Activated CD4-positive, alpha-beta T cell treated with anti-CD3 and anti-CD28 coated beads, Interleukin-2, amount 10 ng/mL, durations not matched to agents 7 days and 5 days (primary cell): ENCODE data around the gene SPI1. TPM values are rescaled to one million over a fixed set of nuclear protein-coding genes. Genes with fewer than 3 reads are reported as not detected.
"Not testable (repeated sequence)": the region's sequence is repeated elsewhere in the genome, so short reads cannot be mapped to it uniquely, and the experiment has no call there.

ENCODE experiments used
- CTCF ChIA-PET: fragments of 350-600 bp; sonication (Branson Sonifier 250); formaldehyde crosslinking; loops from one replicate; lab custom pipeline; 2021; ENCODE audit warnings: antibody characterized with exemption; lab: Charles Lee
- POLR2A ChIA-PET: fragments of 350-600 bp; sonication (Branson Sonifier 250); formaldehyde crosslinking; loops from one replicate; lab custom pipeline; 2021; ENCODE audit warnings: antibody characterized with exemption; lab: Charles Lee
- DNase-seq: peaks from one replicate; pipeline ENCODE4 v3.0.0-alpha.2; 2020
- H3K27ac Mint-ChIP-seq: one replicate; pipeline ENCODE4 v1.8.0; 2021; ENCODE audit warnings: mild to moderate bottlenecking, moderate library complexity, mixed read lengths
- H3K27me3 Mint-ChIP-seq: one replicate; pipeline ENCODE4 v1.8.0; 2021; ENCODE audit warnings: mixed read lengths
- H3K36me3 Mint-ChIP-seq: one replicate; pipeline ENCODE4 v1.8.0; 2021; ENCODE audit warnings: low read depth, mixed read lengths
- H3K4me1 Mint-ChIP-seq: one replicate; pipeline ENCODE4 v1.8.0; 2021; ENCODE audit warnings: mixed read lengths
- H3K4me3 Mint-ChIP-seq: one replicate; pipeline ENCODE4 v1.8.0; 2021; ENCODE audit warnings: mild to moderate bottlenecking, moderate library complexity, mixed read lengths
- H3K9me3 Mint-ChIP-seq: one replicate; pipeline ENCODE4 v1.8.0; 2021; ENCODE audit warnings: mixed read lengths
- total RNA-seq, 2 experiments: library from RNA; stranded (reverse); gene quantifications; one replicate each; pipeline ENCODE4 v1.2.3, GENCODE V29; 2021

SPI1 gene
- total RNA-seq, 2 experiments from 2014 or later: not detected

- no peaks in the 10 kb centered on the region for H3K4me1 Mint-ChIP-seq
- H3K36me3 Mint-ChIP-seq: no peaks in the 10 kb centered on the region
- H3K27me3 Mint-ChIP-seq: no peaks in the 10 kb centered on the region
- H3K27ac Mint-ChIP-seq: no peak overlapping the region
- H3K9me3 Mint-ChIP-seq: no peaks in the 10 kb centered on the region
- ChIA-PET POLR2A (no interaction called here), CTCF (no interaction called here)
- no peak for DNase-seq
- no peak overlapping the region for H3K4me3 Mint-ChIP-seq
Observed at GRCh38 chr11:47336595-47336994, 41.8 kb downstream of the SPI1 start.

- POLR2A ChIA-PET: no interaction called here
- Mint-ChIP-seq H3K36me3 (peaks cover 3% of the 10 kb centered on the region), H3K9me3 (no peaks in the 10 kb centered on the region), H3K4me1 (no peaks in the 10 kb centered on the region), H3K27ac (no peak overlapping the region), H3K4me3 (no peak overlapping the region), H3K27me3 (no peaks in the 10 kb centered on the region)
- no peak for DNase-seq
- CTCF ChIA-PET: interaction anchor here (0.6 kb wide), 1 partner anchor 84 kb away, joined by 3 read pairs; no protein-coding TSS in a partner anchor
Observed at GRCh38 chr11:47335733-47336132, 42.6 kb downstream of the SPI1 start.

GRCh38 chr11:47334699-47335411 lies 43.5 kb downstream of the SPI1 start:
- H3K4me1 Mint-ChIP-seq, H3K9me3 Mint-ChIP-seq, H3K27me3 Mint-ChIP-seq, H3K4me3 Mint-ChIP-seq, POLR2A ChIA-PET, H3K27ac Mint-ChIP-seq, DNase-seq, H3K36me3 Mint-ChIP-seq: not testable (repeated sequence)
- CTCF ChIA-PET: interaction anchor here (0.5 to 0.6 kb wide), 2 partner anchors 37 to 83 kb away, joined by 3 read pairs; no protein-coding TSS in a partner anchor

GRCh38 chr11:47333886-47334443 lies 44.4 kb downstream of the SPI1 start:
- no peaks in the 10 kb centered on the region for H3K4me1 Mint-ChIP-seq

GRCh38 chr11:47333526-47333845 lies 44.9 kb downstream of the SPI1 start:
- no peak for DNase-seq
- H3K4me3 Mint-ChIP-seq: no peak overlapping the region
- no peak overlapping the region for H3K27ac Mint-ChIP-seq
- H3K4me1 Mint-ChIP-seq: no peaks in the 10 kb centered on the region
- H3K27me3 Mint-ChIP-seq: no peaks in the 10 kb centered on the region
- no peaks in the 10 kb centered on the region for H3K9me3 Mint-ChIP-seq
- ChIA-PET POLR2A (interaction anchor here (0.6 kb wide), 1 partner anchor 1211 kb away, joined by 3 read pairs; no protein-coding TSS in a partner anchor), CTCF (no interaction called here)
- peaks cover 9% of the 10 kb centered on the region for H3K36me3 Mint-ChIP-seq

More at GRCh38 chr11:47333886-47334443, 44.4 kb downstream of the SPI1 start:
- H3K36me3 Mint-ChIP-seq: peaks cover 9% of the 10 kb centered on the region
- CTCF ChIA-PET: interaction anchor here (0.5 kb wide), 1 partner anchor 38 kb away, joined by 3 read pairs; no protein-coding TSS in a partner anchor
- no peaks in the 10 kb centered on the region for H3K27me3 Mint-ChIP-seq
- no peak for DNase-seq
- H3K9me3 Mint-ChIP-seq: no peaks in the 10 kb centered on the region
- H3K4me3 Mint-ChIP-seq: no peak overlapping the region
- POLR2A ChIA-PET: interaction anchor here (0.6 kb wide), 1 partner anchor 1212 kb away, joined by 3 read pairs; no protein-coding TSS in a partner anchor
- H3K27ac Mint-ChIP-seq: no peak overlapping the region

- peaks cover 9% of the 10 kb centered on the region for H3K36me3 Mint-ChIP-seq
- POLR2A ChIA-PET: interaction anchor here (0.6 kb wide), 1 partner anchor 1211 kb away, joined by 3 read pairs; no protein-coding TSS in a partner anchor
- H3K9me3 Mint-ChIP-seq: no peaks in the 10 kb centered on the region
- H3K27me3 Mint-ChIP-seq: no peaks in the 10 kb centered on the region
- CTCF ChIA-PET: no interaction called here
- H3K4me1 Mint-ChIP-seq: no peaks in the 10 kb centered on the region
- H3K27ac Mint-ChIP-seq: no peak overlapping the region
- no peak for DNase-seq
- H3K4me3 Mint-ChIP-seq: no peak overlapping the region
Observed at GRCh38 chr11:47332791-47333525, 45.4 kb downstream of the SPI1 start.

- H3K4me3 Mint-ChIP-seq: no peak overlapping the region
- H3K27ac Mint-ChIP-seq: no peak overlapping the region
- CTCF ChIA-PET: no interaction called here
- POLR2A ChIA-PET: no interaction called here
- no peaks in the 10 kb centered on the region for H3K9me3 Mint-ChIP-seq
- H3K27me3 Mint-ChIP-seq: no peaks in the 10 kb centered on the region
- H3K4me1 Mint-ChIP-seq: no peaks in the 10 kb centered on the region
- DNase-seq: no peak
- H3K36me3 Mint-ChIP-seq: peaks cover 14% of the 10 kb centered on the region
Observed at GRCh38 chr11:47332303-47332711, 46.0 kb downstream of the SPI1 start.

GRCh38 chr11:47331454-47332302 lies 46.7 kb downstream of the SPI1 start:
- Mint-ChIP-seq H3K27me3 (no peaks in the 10 kb centered on the region), H3K36me3 (peaks cover 15% of the 10 kb centered on the region), H3K9me3 (no peaks in the 10 kb centered on the region), H3K4me3 (no peak overlapping the region), H3K27ac (peak overlapping the region; percentile 13), H3K4me1 (no peaks in the 10 kb centered on the region)
- ChIA-PET CTCF (no interaction called here), POLR2A (no interaction called here)
- DNase-seq: no peak

- CTCF ChIA-PET: interaction anchor here (0.5 to 1.5 kb wide), 4 partner anchors 15 to 71 kb away, joined by 3 to 4 read pairs (median 3); no protein-coding TSS in a partner anchor
- DNase-seq: no peak
- POLR2A ChIA-PET: no interaction called here
- Mint-ChIP-seq H3K4me1 (no peaks in the 10 kb centered on the region), H3K27me3 (no peaks in the 10 kb centered on the region), H3K4me3 (no peak overlapping the region), H3K9me3 (no peaks in the 10 kb centered on the region), H3K36me3 (peaks cover 17% of the 10 kb centered on the region), H3K27ac (no peak overlapping the region)
Observed at GRCh38 chr11:47329987-47330931, 48.1 kb downstream of the SPI1 start.

GRCh38 chr11:47329431-47329986 lies 48.8 kb downstream of the SPI1 start:
- H3K27me3 Mint-ChIP-seq: no peaks in the 10 kb centered on the region
- ChIA-PET POLR2A (no interaction called here), CTCF (interaction anchor here (1.5 kb wide), 1 partner anchor 44 kb away, joined by 3 read pairs; no protein-coding TSS in a partner anchor)
- H3K36me3 Mint-ChIP-seq: peaks cover 23% of the 10 kb centered on the region
- no peaks in the 10 kb centered on the region for H3K9me3 Mint-ChIP-seq
- H3K27ac Mint-ChIP-seq: no peak overlapping the region
- H3K4me1 Mint-ChIP-seq: no peaks in the 10 kb centered on the region
- H3K4me3 Mint-ChIP-seq: no peak overlapping the region
- no peak for DNase-seq
